ENCODE results near the gene ZNF525.
"Not testable (repeated sequence)": the region's sequence is repeated elsewhere in the genome, so short reads cannot be mapped to it uniquely, and the experiment has no call there.

ZNF525 gene

GRCh38 chr19:53395840-53396524 lies 30.5 kb downstream of the ZNF525 start:
- not testable (repeated sequence) for DNase-seq (ENCODE audit: low read depth)

GRCh38 chr19:53396525-53396868 lies 31.0 kb downstream of the ZNF525 start:
- DNase-seq (ENCODE audit: low read depth): no peak

DNA sequence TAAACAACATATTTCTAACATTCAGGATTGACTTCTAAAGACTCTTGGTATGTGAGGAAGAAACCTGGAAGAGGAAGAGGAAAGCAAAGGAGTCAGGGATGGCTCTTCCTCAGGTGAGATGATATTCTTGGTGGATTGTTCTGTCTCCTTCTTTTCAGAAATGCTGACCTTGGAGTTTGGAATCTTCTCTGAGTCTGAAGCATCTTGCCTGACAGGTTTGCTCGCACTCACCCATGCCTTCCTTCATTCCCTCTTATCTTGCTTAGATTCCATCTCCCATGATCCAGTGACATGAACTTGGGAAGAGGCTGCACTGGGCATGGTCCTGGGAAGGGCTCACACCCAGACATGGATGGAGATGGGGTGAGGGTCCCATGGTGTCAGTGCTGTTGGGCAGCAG lies 32.4 kb downstream of the ZNF525 start:
- DNase-seq (ENCODE audit: low read depth): not testable (repeated sequence)

GRCh38 chr19:53409505-53410204 lies 44.1 kb downstream of the ZNF525 start:
- no peak for DNase-seq (ENCODE audit: low read depth)

DNA sequence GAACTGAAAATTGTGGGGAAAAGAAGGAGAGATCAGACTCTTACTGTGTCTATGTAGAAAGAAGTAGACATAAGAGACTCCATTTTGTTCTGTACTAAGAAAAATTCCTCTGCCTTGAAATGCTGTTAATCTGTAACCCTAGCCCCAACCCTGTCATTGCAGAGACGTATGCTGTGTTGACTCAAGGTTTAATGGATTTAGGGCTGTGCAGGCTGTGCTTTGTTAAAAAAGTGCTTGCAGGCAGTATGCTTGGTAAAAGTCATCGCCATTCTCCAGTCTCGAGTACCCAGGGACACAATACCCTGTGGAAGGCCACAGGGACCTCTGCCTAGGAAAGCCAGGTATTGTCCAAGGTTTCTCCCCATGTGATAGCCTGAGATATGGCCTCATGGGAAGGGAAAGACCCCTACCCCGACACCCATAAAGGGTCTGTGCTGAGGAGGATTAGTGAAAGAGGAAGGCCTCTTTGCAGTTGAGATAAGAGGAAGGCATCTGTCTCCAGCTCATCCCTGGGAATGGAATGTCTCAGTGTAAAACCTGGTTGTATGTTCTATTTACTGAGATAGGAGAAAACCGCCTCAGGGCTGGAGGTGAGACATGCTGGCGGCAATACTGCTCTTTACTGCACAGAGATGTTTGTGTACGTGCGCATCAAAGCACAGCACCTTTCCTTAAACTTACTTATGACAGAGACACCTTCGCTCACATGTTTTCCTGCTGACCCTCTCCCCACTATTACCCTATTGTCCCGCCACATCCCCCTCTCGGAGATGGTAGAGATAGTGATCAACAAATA lies 55.2 kb downstream of the ZNF525 start:
- DNase-seq (ENCODE audit: low read depth): not testable (repeated sequence)

GRCh38 chr19:53422551-53422950 lies 57.0 kb downstream of the ZNF525 start:
- DNase-seq (ENCODE audit: low read depth): no peak

DNA sequence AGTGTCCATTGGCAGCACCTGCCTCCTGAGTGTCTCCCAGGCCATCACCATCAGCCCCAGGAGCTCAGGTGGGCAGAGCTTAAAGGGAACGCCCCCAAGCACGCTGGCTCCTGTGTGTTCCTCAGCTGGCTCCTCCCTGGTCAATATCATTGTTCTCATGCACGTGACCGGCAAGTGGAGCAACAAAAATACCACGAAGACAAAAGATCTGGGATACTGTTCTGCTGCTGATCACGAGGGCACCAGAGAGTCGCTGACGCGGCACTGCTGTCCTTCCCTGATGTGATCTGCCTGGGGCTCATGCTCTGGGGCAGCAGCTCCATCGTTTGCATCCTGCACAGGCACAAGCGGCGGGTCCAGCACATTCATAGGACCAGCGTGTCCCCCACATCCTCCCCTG lies 57.6 kb downstream of the ZNF525 start:
- DNase-seq (ENCODE audit: low read depth): not testable (repeated sequence)

DNA sequence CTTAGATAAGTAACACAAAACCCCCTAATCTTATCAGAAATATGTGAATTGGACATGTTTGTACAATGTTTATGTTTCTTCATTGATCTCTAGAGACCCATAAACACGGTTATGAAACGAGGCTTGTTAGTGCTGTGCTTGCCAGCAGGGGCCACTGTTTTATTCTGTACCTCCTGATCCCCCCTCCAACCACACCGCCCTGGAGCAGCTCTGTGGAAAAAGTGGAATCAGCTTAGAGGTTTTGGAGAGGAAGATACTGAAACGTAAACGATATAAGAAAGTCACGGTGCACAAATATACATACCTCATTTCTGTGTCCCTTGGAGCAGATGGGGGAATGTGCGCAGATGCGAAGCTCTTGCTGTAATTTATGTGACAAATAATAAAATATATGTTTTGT lies 58.2 kb downstream of the ZNF525 start:
- not testable (repeated sequence) for DNase-seq (ENCODE audit: low read depth)

- peak; percentile 24 for DNase-seq (ENCODE audit: low read depth)
These were observed 59.6 kb downstream of the ZNF525 start for GRCh38 chr19:53424968-53425597.

- peak; percentile 44 for DNase-seq (ENCODE audit: low read depth)
These were observed 66.0 kb downstream of the ZNF525 start, which contains the start of gene ZNF761 for GRCh38 chr19:53431399-53432087. Gene ZNF761 (plus strand): TSS chr19:53431984. CDS start chr19:53447269, 15,285 bp downstream.

GRCh38 chr19:53432088-53432661 lies 66.7 kb downstream of the ZNF525 start:
- no peak for DNase-seq (ENCODE audit: low read depth)

Measured in non-pigmented ciliary epithelial cell (primary cell).